ENCODE measurements around the gene BRINP1. TPM values are rescaled to one million over a fixed set of nuclear protein-coding genes. Genes with fewer than 3 reads are reported as not detected.

Gene BRINP1
- total and polyA plus RNA-seq, 3 donors from 2014 or later: 1.2 to 1.8 (median 1.7) TPM

DNA sequence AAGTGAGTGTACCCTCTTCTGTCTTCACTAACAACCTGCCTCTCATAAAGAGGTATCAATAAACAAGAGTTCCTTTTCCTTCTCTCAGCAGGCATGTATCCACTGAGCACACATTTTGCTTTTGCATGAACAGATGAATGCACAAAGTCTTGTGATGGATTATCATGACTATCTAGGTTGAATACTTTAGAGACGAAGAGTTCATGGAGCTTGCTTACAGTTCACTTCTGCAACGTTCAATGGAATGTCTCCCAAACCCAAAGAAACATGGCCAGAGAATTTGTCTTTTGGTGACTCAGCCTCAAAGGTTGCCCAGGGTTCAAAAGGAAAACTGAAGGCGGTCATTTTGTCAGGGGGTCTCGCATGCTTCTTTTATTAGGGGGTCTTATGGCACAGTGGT is 55.4 kb downstream of the BRINP1 start:
- Histone ChIP-seq H3K27ac (no peak overlapping the region), H3K4me1 (peaks cover 4% of the 10 kb centered on the region), H3K36me3 (ENCODE audit: low read depth, missing control alignments) (no peaks in the 10 kb centered on the region), H3K27me3 (no peaks in the 10 kb centered on the region), H3K9me3 (no peaks in the 10 kb centered on the region), H3K4me3 (no peak overlapping the region)
- TF ChIP-seq, protein P1, sequence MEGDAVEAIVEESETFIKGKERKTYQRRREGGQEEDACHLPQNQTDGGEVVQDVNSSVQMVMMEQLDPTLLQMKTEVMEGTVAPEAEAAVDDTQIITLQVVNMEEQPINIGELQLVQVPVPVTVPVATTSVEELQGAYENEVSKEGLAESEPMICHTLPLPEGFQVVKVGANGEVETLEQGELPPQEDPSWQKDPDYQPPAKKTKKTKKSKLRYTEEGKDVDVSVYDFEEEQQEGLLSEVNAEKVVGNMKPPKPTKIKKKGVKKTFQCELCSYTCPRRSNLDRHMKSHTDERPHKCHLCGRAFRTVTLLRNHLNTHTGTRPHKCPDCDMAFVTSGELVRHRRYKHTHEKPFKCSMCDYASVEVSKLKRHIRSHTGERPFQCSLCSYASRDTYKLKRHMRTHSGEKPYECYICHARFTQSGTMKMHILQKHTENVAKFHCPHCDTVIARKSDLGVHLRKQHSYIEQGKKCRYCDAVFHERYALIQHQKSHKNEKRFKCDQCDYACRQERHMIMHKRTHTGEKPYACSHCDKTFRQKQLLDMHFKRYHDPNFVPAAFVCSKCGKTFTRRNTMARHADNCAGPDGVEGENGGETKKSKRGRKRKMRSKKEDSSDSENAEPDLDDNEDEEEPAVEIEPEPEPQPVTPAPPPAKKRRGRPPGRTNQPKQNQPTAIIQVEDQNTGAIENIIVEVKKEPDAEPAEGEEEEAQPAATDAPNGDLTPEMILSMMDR (IDR thresholded peaks at IDR 0.05): no peak
- no peak for TF ChIP-seq POLR2A (IDR thresholded peaks at IDR 0.05)
- DNase-seq: no peak
- 89 to 95% methylated on average over 4 of the region's 4 CpGs for WGBS, 2 donors
- intact Hi-C loops (cut with DNase I; ENCODE audit: low total_unique reads): no loop called here

DNA sequence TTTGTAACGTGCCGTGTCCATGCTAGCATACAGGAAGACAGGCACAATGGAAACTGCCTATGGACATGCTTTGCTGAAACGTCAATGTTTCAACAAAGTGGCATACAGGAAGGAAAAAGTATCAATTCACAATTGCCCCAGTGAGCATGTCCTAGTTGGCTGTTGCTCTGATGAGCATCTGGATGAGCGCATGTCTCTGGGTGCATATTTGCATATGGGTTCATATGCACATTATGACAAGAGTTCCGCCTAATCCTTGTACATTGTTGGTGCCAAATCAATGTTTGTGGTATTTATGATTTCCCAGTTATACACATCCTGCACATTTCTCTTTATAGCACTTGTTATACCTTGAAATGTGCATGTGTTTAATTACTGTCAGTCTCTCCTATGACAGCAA is 58.5 kb downstream of the BRINP1 start:
- no peaks in the 10 kb centered on the region for H3K9me3 ChIP-seq
- 69 to 75% methylated on average over 5 of the region's 5 CpGs for WGBS, 2 donors
- H3K27me3 ChIP-seq: no peaks in the 10 kb centered on the region
- DNase-seq: no peak
- intact Hi-C loops (cut with DNase I; ENCODE audit: low total_unique reads): no loop called here
- TF ChIP-seq, protein P1 (IDR thresholded peaks at IDR 0.05): no peak
- no peak for TF ChIP-seq POLR2A (IDR thresholded peaks at IDR 0.05)
- no peak overlapping the region for H3K27ac ChIP-seq
- H3K4me3 ChIP-seq: no peak overlapping the region
- H3K4me1 ChIP-seq: no peaks in the 10 kb centered on the region
- H3K36me3 ChIP-seq (ENCODE audit: low read depth, missing control alignments): no peaks in the 10 kb centered on the region

DNA sequence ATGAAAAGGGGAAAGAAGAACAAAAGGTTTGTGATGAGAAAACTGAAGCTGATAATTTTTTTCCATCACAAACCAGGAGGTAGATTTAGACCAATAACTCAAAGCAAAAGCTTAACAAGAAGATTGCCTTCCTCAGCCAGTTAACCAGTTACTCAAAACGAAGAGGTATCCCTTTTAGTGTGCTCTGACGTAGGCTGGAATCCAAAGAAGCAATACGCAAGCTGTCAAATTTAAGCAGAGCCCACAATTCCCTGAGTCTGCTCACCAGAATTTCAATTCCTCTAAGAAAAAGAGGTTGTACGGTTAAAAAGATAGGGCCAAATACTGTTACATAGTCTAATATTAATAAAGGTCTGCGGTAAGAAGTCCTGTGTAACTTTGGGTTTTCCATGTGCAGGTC is 61.8 kb downstream of the BRINP1 start:
- intact Hi-C loops (cut with DNase I; ENCODE audit: low total_unique reads): no loop called here
- Histone ChIP-seq H3K36me3 (ENCODE audit: low read depth, missing control alignments) (no peaks in the 10 kb centered on the region), H3K4me1 (no peaks in the 10 kb centered on the region), H3K27ac (no peak overlapping the region), H3K27me3 (no peaks in the 10 kb centered on the region), H3K4me3 (no peak overlapping the region), H3K9me3 (no peaks in the 10 kb centered on the region)
- TF ChIP-seq, protein P1 (IDR thresholded peaks at IDR 0.05): no peak
- no peak for TF ChIP-seq POLR2A (IDR thresholded peaks at IDR 0.05)
- WGBS, 2 donors: 70 to 76% methylated on average over 5 of the region's 5 CpGs
- no peak for DNase-seq

DNA sequence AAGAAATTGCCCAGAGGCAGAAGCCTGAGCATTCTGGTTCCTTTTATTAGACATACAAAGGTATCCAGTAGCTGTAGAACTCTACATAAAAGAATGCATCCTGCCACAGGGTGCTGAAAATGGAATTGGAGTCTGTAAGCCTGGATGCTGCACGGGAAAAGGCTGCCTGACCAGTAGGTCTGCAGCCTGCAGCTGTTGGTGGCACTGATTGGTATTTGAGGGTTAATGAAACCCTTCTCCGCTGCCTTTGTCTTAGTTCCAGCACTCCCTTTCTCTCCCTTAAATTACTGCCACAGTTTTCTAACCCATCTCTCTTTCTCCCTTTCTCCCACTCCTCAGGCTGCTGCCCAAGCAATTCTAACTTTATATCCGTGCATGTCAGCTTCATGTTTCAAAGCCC is 64.7 kb downstream of the BRINP1 start:
- no peaks in the 10 kb centered on the region for H3K36me3 ChIP-seq (ENCODE audit: low read depth, missing control alignments)
- no peak overlapping the region for H3K4me3 ChIP-seq
- no peak overlapping the region for H3K27ac ChIP-seq
- intact Hi-C loops (cut with DNase I; ENCODE audit: low total_unique reads): no loop called here
- TF ChIP-seq POLR2A (IDR thresholded peaks at IDR 0.05): no peak
- TF ChIP-seq, protein P1 (IDR thresholded peaks at IDR 0.05): no peak
- H3K4me1 ChIP-seq: no peaks in the 10 kb centered on the region
- H3K9me3 ChIP-seq: no peaks in the 10 kb centered on the region
- H3K27me3 ChIP-seq: no peaks in the 10 kb centered on the region
- WGBS, 2 donors: 57 to 72% methylated on average over 3 of the region's 3 CpGs
- DNase-seq: no peak

DNA sequence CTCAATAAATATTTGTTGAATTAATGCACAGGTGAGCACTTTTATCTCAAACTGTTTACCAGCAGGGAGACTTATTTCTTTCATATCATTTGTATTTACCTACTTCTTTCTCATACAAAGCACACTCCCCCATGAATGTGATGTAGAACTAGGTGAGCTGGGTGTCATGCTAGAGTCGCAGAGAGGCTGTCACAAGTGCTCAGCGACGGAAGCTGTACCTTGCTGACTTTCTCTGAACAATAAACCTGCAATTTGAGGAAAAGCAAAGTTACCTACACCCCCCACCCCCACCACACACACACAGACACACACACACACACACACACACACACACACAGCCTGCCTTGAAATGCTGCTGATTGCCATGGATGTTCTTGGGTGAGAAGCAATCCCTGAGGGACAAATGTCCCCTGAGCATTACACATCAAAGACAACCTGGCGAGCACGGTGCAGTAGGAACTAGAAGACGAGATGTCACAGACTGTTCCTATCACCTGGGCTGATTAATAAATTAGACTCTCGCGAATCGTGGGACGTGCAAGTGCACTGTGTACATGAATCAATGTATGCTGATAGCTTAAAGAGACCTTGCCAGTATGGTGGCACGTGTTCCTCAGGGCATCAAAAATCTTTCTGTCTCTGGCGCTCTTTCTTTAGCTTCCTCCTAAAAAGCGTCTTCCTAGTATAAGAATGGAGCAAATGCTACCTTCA is 66.1 kb downstream of the BRINP1 start:
- 86 to 92% methylated on average over 13 of the region's 13 CpGs for WGBS, 2 donors
- no peak overlapping the region for H3K27ac ChIP-seq
- no peaks in the 10 kb centered on the region for H3K4me1 ChIP-seq
- H3K9me3 ChIP-seq: no peaks in the 10 kb centered on the region
- no peaks in the 10 kb centered on the region for H3K36me3 ChIP-seq (ENCODE audit: low read depth, missing control alignments)
- no peak overlapping the region for H3K4me3 ChIP-seq
- DNase-seq: no peak
- intact Hi-C loops (cut with DNase I; ENCODE audit: low total_unique reads): no loop called here
- TF ChIP-seq POLR2A (IDR thresholded peaks at IDR 0.05): no peak
- H3K27me3 ChIP-seq: no peaks in the 10 kb centered on the region
